ENCODE data around the gene PUM2.

PUM2 gene

GRCh38 chr2:20199633-20200270, 150.9 kb downstream of the PUM2 start:
- DNase-seq (ENCODE audit: low read depth in 3 of 3), result no peak

GRCh38 chr2:20198796-20199632, 151.6 kb downstream of the PUM2 start:
- DNase-seq (ENCODE audit: low read depth in 3 of 3), result no peak
